ENCODE results near the gene DBNDD1.

DBNDD1 gene

GRCh38 chr16:90012991-90013745 is 6.1 kb downstream of the DBNDD1 start:
- Histone ChIP-seq H3K4me3 (no peak overlapping the region), H3K27ac (no peak overlapping the region), H3K9me3 (no peaks in the 10 kb centered on the region), H3K36me3 (no peaks in the 10 kb centered on the region), H3K4me1 (peaks cover 0 to under 1% (median 0%) of the 10 kb centered on the region in 4 donors), H3K27me3 (peaks cover 0 to 4% of the 10 kb centered on the region in 2 donors)
- intact Hi-C loops (cut with DNase I; ENCODE audit: low total_unique reads), result no loop called here
- TF ChIP-seq CTCF (IDR thresholded peaks at IDR 0.05), result no peak
- DNase-seq, result no peak

GRCh38 chr16:90011908-90012501 is 7.3 kb downstream of the DBNDD1 start:
- Histone ChIP-seq H3K27ac (no peak overlapping the region), H3K4me1 (no peaks in the 10 kb centered on the region), H3K36me3 (no peaks in the 10 kb centered on the region), H3K9me3 (no peaks in the 10 kb centered on the region), H3K27me3 (peaks cover 0 to 4% of the 10 kb centered on the region in 2 donors), H3K4me3 (no peak overlapping the region)
- no peak for DNase-seq
- TF ChIP-seq CTCF (IDR thresholded peaks at IDR 0.05), result no peak
- intact Hi-C loops (cut with DNase I; ENCODE audit: low total_unique reads), result no loop called here

DNA sequence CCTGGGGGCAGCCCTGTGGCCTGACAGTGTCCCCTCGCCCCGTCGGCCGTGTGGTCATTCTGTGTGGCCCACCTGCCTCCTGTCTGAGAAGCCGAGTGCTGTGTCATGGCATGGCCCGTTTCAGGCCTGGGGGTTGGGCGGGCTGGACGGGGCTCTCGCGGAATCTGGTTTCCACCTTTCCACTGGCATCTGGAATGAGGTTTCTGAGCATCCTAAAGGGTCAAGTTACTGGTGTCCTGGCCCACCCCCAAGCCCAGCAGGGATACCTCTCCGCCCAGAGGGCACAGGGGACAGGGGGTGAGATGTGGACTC is 7.8 kb downstream of the DBNDD1 start:
- no peak for TF ChIP-seq CTCF (IDR thresholded peaks at IDR 0.05)
- intact Hi-C loops (cut with DNase I; ENCODE audit: low total_unique reads), result no loop called here

DNA sequence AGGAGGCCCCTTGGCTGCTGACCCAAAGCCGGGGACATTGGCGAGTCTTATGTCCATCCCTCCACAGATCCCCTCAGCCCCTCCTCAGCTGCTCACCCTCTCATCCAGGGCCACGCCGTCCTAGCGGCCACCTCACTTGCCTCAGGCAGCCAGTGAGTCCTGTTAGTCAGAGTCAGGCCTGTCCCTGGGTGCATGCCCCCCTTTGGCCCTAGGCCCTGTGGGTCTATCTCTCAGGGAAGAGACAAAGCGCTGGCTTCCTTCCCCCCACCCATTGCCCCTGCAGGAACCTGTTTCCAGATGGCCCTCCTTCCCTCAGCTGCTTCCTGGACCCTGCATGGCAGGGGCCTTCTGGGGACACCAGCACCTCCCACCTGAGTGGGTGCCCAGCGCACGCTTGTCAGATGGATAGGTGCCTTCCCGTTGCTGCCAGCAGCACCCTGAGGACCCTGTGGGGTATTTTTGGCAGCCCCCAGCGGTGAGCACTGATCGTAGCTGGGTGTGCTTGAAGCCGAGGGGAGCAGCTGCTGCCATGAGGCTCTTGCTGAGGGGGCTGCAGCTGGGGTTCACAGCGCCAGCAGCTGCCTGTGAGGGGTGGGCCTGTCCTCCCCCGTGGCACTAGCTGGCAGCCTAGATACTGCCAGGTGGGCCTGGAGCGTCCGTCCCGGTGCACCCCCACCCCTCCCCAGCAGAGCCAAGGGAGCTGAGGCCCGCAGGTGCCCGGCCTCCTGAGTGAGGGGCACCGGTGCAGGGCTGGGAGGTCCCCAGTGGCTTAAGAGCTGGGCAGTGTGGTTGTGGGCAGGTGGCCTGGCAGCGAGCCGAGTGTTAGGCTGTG is 8.4 kb downstream of the DBNDD1 start:
- Histone ChIP-seq H3K27ac (no peak overlapping the region), H3K27me3 (peaks cover 0 to 4% of the 10 kb centered on the region in 2 donors), H3K4me1 (no peaks in the 10 kb centered on the region), H3K9me3 (no peaks in the 10 kb centered on the region), H3K36me3 (no peaks in the 10 kb centered on the region), H3K4me3 (no peak overlapping the region)
- intact Hi-C loops (cut with DNase I; ENCODE audit: low total_unique reads), result no loop called here
- no peak for DNase-seq
- TF ChIP-seq CTCF (IDR thresholded peaks at IDR 0.05), result no peak

More for the DNA sequence above, 7.8 kb downstream of the DBNDD1 start:
- H3K27me3 ChIP-seq, result peaks cover 0 to 4% of the 10 kb centered on the region in 2 donors
- no peak overlapping the region for H3K27ac ChIP-seq
- no peaks in the 10 kb centered on the region for H3K9me3 ChIP-seq
- no peaks in the 10 kb centered on the region for H3K4me1 ChIP-seq
- DNase-seq, result no peak
- no peak overlapping the region for H3K4me3 ChIP-seq
- no peaks in the 10 kb centered on the region for H3K36me3 ChIP-seq

DNA sequence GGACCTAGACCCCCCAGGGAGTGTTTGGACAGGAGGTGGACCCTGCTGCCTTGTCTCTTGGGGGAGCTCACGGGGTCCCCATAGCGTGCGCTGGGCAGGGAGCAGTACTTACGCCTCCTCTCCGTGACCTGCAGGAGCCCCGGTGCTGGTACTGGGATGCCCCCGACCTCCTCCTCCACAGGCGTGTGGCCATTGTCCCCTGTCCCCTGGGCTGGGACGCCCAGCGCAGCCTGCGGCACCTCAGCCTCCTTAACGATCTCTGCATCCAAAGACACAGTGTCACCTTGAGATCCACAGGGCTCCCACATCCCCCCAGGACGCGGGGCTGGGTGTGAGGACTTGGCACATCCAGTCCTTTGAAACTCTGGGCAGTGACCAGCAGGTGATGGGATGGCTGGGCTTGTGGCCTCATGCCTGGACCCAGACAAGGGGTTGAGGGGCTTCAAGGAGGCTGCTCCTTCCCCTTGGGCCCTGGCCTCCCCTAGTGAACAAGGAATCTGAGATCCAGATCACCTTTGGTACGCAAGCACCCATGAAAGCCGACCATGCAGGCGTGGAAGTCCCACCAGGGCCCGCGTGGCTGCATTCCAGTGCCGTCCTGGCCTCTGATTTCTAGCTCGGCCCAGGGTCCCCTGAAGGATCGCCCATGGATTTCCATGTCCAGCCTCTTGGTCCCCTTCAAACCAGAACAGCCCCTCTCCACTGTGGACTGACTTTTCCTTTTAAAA is 9.9 kb downstream of the DBNDD1 start:
- H3K27me3 ChIP-seq, result peaks cover 0 to 4% of the 10 kb centered on the region in 2 donors
- H3K4me1 ChIP-seq, result no peaks in the 10 kb centered on the region
- H3K9me3 ChIP-seq, result no peaks in the 10 kb centered on the region
- intact Hi-C loops (cut with DNase I; ENCODE audit: low total_unique reads), result no loop called here
- no peak overlapping the region for H3K27ac ChIP-seq
- DNase-seq, result no peak
- no peak overlapping the region for H3K4me3 ChIP-seq
- TF ChIP-seq CTCF (IDR thresholded peaks at IDR 0.05), result no peak
- H3K36me3 ChIP-seq, result no peaks in the 10 kb centered on the region

Measured in tibial artery (tissue), 4 donors.